HG03442 (cell line): ENCODE measurements around the gene DNAH8.
"Not testable (repeated sequence)": the region's sequence is repeated elsewhere in the genome, so short reads cannot be mapped to it uniquely, and the experiment has no call there.

ENCODE experiments used
- ATAC-seq: cut with Tn5 transposase; IDR thresholded peaks from one replicate; pipeline ENCODE4 v1.9.1; 2021; ENCODE audit warnings: mild to moderate bottlenecking, moderate library complexity; ENCODE audit not compliant: unreplicated experiment

Gene DNAH8

DNA sequence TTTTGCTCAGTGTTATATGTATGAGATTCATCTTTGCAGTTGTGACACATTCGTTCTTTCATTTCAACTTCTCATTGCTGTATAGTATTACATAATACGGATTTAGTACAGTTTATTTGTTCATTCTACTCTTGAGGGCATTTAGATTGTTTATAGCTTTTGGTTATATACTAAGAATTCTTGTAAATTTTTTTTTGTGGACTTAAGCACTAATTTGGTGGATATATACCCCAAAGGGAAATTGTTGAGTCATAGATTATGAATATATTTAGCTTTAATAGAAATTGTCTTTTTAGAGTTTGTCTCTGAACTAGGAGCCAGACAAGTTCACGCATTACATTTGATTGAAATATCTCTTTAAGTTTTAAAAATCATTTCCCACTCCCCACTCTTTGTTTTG, 79.6 kb downstream of the DNAH8 start:
- ATAC-seq = no peak

- no peak for ATAC-seq
Measured at GRCh38 chr6:38796006-38796405, 80.9 kb downstream of the DNAH8 start.

GRCh38 chr6:38796437-38796836, 81.3 kb downstream of the DNAH8 start:
- not testable (repeated sequence) for ATAC-seq

DNA sequence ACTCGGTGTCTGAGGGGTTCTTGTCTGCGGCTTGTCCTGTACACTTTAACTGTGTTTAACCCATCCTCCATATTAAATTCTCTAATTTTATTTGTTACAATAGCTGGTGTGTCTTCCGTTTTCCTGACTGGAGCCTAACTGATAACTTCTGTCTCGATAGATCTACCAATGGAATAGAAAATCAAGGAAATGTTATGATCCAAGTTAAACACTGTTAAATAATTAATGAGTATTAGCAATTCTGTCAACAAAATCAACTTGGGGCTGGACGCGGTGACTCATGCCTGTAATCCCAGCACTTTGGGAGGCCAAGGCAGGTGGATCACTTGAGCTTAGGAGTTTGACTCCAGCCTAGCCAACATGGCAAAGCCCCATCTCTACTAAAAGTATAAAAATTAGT, 81.7 kb downstream of the DNAH8 start:
- no peak for ATAC-seq

- ATAC-seq = no peak
Measured at GRCh38 chr6:38797391-38797790, 82.3 kb downstream of the DNAH8 start.

GRCh38 chr6:38799529-38800184, 84.5 kb downstream of the DNAH8 start:
- no peak for ATAC-seq

DNA sequence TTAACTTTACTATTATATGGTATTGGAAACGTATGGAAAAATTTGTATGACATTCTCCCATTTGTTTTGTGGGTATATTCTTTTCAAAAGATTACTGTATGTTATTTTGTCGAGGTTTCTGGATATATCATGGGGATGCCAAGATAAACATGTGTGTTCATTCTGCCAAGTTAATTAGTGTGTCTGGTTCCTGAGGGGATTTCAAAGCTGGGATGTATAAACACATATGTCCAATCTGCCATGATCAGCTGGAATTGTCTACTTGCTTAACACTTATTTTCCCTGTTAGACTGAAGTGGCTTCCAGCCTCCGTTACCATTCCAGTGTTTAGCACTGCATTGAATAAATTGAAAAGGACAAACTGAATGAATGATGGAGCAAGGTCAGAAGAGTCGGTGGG, 86.2 kb downstream of the DNAH8 start:
- no peak for ATAC-seq

DNA sequence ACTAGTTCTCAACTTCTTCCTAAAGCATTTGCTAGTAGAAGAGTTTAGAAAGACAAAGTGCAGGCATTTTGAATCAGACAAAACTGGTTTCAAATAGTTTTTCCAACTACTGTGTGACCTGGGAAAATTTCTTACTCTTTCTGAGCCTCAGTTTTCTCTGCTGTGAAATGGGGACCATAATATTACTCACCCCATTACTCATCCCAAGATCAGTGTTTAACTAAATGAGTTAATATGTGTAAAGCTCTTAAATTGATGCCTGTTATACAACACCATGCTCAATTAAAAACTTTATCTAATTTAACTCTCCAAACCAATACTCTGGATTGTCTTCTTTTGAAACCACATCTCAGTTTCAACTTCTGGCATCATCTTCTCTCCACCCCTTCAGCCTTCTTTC, 87.4 kb downstream of the DNAH8 start:
- no peak for ATAC-seq

DNA sequence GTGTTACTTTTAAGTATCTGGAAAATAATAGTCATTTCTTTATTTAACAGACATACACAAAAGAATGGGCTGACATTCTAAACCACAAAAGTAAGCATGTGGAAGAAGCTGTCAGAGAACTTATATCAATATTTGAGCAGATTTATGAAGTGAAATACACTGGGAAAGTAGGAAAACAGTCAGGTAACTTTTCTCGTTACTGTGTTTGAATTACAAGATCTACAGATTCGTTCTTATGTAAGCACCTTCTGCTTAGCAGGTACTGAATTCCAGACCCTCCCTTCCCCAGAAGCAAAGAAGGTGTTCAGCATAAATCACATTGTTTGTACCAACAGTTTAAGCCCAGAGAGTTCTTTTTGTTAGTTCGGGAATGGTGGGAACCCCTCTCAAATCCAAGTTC, 88.0 kb downstream of the DNAH8 start:
- no peak for ATAC-seq

GRCh38 chr6:38804358-38804757, 89.2 kb downstream of the DNAH8 start:
- no peak for ATAC-seq

GRCh38 chr6:38805127-38805655, 90.1 kb downstream of the DNAH8 start:
- no peak for ATAC-seq

DNA sequence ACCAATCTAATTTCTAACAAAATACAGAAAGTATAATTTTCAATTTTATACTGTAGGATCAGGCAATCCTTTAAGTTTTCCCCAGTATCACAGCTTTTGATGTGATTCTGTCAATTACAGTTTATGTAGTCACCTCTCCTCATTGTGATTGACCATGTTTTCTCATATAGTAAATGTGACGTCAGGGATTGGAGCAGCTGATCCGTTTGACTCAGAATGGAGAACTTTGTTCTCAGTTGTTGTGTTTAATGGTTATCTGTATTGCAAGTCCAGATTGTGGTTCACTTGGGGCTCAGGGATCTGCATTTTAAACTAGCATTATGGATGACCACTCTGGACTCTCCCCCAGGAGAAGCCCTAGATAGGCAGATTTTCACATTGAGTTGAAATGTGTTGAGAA, 90.6 kb downstream of the DNAH8 start:
- no peak for ATAC-seq

GRCh38 chr6:38806271-38806670, 91.2 kb downstream of the DNAH8 start:
- no peak for ATAC-seq

GRCh38 chr6:38806833-38807232, 91.7 kb downstream of the DNAH8 start:
- no peak for ATAC-seq

- ATAC-seq = no peak
Measured at GRCh38 chr6:38808039-38808438, 92.9 kb downstream of the DNAH8 start.

- no peak for ATAC-seq
Measured at GRCh38 chr6:38813041-38813823, 98.1 kb downstream of the DNAH8 start.

- no peak for ATAC-seq
Measured at GRCh38 chr6:38814761-38815160, 99.7 kb downstream of the DNAH8 start.

DNA sequence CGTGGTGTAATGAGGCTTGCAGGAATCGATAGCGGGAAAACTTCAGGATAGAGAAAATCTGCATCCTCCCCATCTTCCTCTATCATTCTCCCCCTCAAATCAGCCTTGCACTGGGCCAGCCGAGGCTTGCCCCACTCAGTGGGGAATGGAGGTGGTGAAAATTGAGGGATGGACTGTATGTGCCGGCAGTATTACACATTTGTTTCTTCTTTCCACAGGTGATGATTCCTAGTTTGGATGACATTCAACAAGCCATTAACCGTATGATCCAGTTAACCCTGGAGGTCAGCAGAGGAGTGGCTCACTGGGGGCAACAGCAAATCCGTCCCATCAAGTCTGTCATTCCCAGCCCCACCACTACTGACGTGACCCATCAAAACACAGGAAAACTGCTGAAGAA, 100.1 kb downstream of the DNAH8 start:
- ATAC-seq = no peak

GRCh38 chr6:38818691-38819090, 103.6 kb downstream of the DNAH8 start:
- no peak for ATAC-seq

GRCh38 chr6:38822963-38823362, 107.9 kb downstream of the DNAH8 start:
- ATAC-seq = no peak

- no peak for ATAC-seq
Measured at GRCh38 chr6:38824243-38824894, 109.3 kb downstream of the DNAH8 start.

GRCh38 chr6:38827024-38827423, 111.9 kb downstream of the DNAH8 start:
- no peak for ATAC-seq
